Caki2 (cell line): ENCODE data around the gene GNG3. TPM values are rescaled to one million over a fixed set of nuclear protein-coding genes. Genes with fewer than 3 reads are reported as not detected.
A peak's percentile ranks its signal among the peaks of the same experiment; 100 is the strongest.
"Not testable (repeated sequence)": the region's sequence is repeated elsewhere in the genome, so short reads cannot be mapped to it uniquely, and the experiment has no call there.

ENCODE experiments used
- DNase-seq: peaks from one replicate; pipeline ENCODE4 v3.0.0-alpha.2; 2015; ENCODE audit warnings: low read depth
- in situ Hi-C: cut with HindIII; loops from 2 replicates; pipeline ENCODE4 v1.10.0; 2016; ENCODE audit warnings: low sequenced_read_pairs, low pct_unique_long_range_greater_than_20kb, mixed read lengths
- total RNA-seq: library from RNA; depleted of rRNA; stranded (reverse); fragments of >200 nt; shearing (Covaris generic); gene quantifications from 2 replicates; pipeline ENCODE4 v1.2.3, GENCODE V29; 2014; ENCODE audit warnings: low replicate concordance; rRNA removed

GNG3 gene
- total RNA-seq, 1 experiment from 2014 or later = not detected

GRCh38 chr11:62747475-62748160, 40.1 kb downstream of the GNG3 start:
- in situ Hi-C loops = no loop called here
- DNase-seq = no peak

GRCh38 chr11:62749931-62750330, 42.5 kb downstream of the GNG3 start:
- in situ Hi-C loops = not testable (repeated sequence)

GRCh38 chr11:62752177-62752785, 44.8 kb downstream of the GNG3 start:
- in situ Hi-C loops = no loop called here
- DNase-seq = no peak

More at GRCh38 chr11:62749931-62750330, 42.5 kb downstream of the GNG3 start:
- not testable (repeated sequence) for DNase-seq

GRCh38 chr11:62752994-62753735, 45.7 kb downstream of the GNG3 start:
- in situ Hi-C loops = no loop called here
- DNase-seq = no peak

GRCh38 chr11:62753736-62754603, 46.5 kb downstream of the GNG3 start, which contains the start of gene ZBTB3:
Gene ZBTB3, minus strand, starts transcription at chr11:62754160. Its CDS starts 496 bp downstream, at chr11:62753664.
- in situ Hi-C loops = no loop called here
- DNase-seq = peak; percentile 99

GRCh38 chr11:62755086-62755615, 47.7 kb downstream of the GNG3 start:
- in situ Hi-C loops = no loop called here
- DNase-seq = no peak

GRCh38 chr11:62757846-62758788, 50.6 kb downstream of the GNG3 start:
- in situ Hi-C loops = no loop called here
- no peak for DNase-seq

Other genes starting within 250 kb of the GNG3 start
- gene AHNAK, start 160.9 kb upstream of the GNG3 start, total RNA-seq = 141 and 188 TPM in 2 replicates
- 2,603 and 2,794 TPM in 2 replicates for gene EEF1G, start 133.8 kb upstream of the GNG3 start, total RNA-seq
- gene TUT1, start 116.2 kb upstream of the GNG3 start, total RNA-seq = 11.7 and 14.2 TPM in 2 replicates
- 87.5 and 107 TPM in 2 replicates for gene MTA2, start 105.8 kb upstream of the GNG3 start, total RNA-seq
- 16.1 and 19.3 TPM in 2 replicates for gene EML3, start 94.9 kb upstream of the GNG3 start, total RNA-seq
- 4.5 and 7.4 TPM in 2 replicates for gene ROM1, start 94.4 kb upstream of the GNG3 start, total RNA-seq
- gene B3GAT3, start 85.7 kb upstream of the GNG3 start, total RNA-seq = 34.9 and 52.3 TPM in 2 replicates
- 434 and 492 TPM in 2 replicates for gene GANAB, start 61.1 kb upstream of the GNG3 start, total RNA-seq
- 7.6 and 14.5 TPM in 2 replicates for gene INTS5, start 54.4 kb upstream of the GNG3 start, total RNA-seq
- gene C11orf98, start 42.5 kb upstream of the GNG3 start, total RNA-seq = 48.1 and 59.2 TPM in 2 replicates
- gene CSKMT, start 42.4 kb upstream of the GNG3 start, total RNA-seq = 0.09 and 6.4 TPM in 2 replicates
- 18.2 and 25.6 TPM in 2 replicates for gene UQCC3, start 36.0 kb upstream of the GNG3 start, total RNA-seq
- gene LBHD1, start 35.4 kb upstream of the GNG3 start, total RNA-seq = 1.9 and 3.2 TPM in 2 replicates
- 81.8 and 106 TPM in 2 replicates for gene UBXN1, start 28.6 kb upstream of the GNG3 start, total RNA-seq
- gene LRRN4CL, start 18.1 kb upstream of the GNG3 start, total RNA-seq = not detected in 2 replicates
- gene BSCL2, start 252 bp upstream of the GNG3 start, total RNA-seq = 37.5 and 55.8 TPM in 2 replicates
- gene HNRNPUL2, start 19.8 kb downstream of the GNG3 start, total RNA-seq = 4.4 and 4.8 TPM in 2 replicates
- gene TTC9C, start 20.8 kb downstream of the GNG3 start, total RNA-seq = 30.9 and 37.2 TPM in 2 replicates
- gene ZBTB3, start 46.5 kb downstream of the GNG3 start, total RNA-seq = 4.6 and 14.9 TPM in 2 replicates
- 75.4 and 80.0 TPM in 2 replicates for gene POLR2G, start 53.9 kb downstream of the GNG3 start, total RNA-seq
- 12.9 and 14.6 TPM in 2 replicates for gene TAF6L, start 63.7 kb downstream of the GNG3 start, total RNA-seq
- 14.9 and 33.8 TPM in 2 replicates for gene TMEM179B, start 79.7 kb downstream of the GNG3 start, total RNA-seq
- 42.0 and 58.7 TPM in 2 replicates for gene TMEM223, start 84.3 kb downstream of the GNG3 start, total RNA-seq
- 1.5 and 6.3 TPM in 2 replicates for gene NXF1, start 97.8 kb downstream of the GNG3 start, total RNA-seq
- 29.6 and 39.5 TPM in 2 replicates for gene STX5, start 124.4 kb downstream of the GNG3 start, total RNA-seq
- not detected in 2 replicates for gene TEX54, start 125.2 kb downstream of the GNG3 start, total RNA-seq
- gene WDR74, start 131.9 kb downstream of the GNG3 start, total RNA-seq = 82.0 and 102 TPM in 2 replicates
- gene SLC3A2, start 173.2 kb downstream of the GNG3 start, total RNA-seq = 623 and 653 TPM in 2 replicates
- not detected in 2 replicates for gene CHRM1, start 213.7 kb downstream of the GNG3 start, total RNA-seq